Osteocyte (in vitro differentiated cells): ENCODE measurements around the gene CDH22. TPM values are rescaled to one million over a fixed set of nuclear protein-coding genes. Genes with fewer than 3 reads are reported as not detected.

ENCODE experiments used
- DNase-seq: peaks from one replicate; pipeline ENCODE4 v3.0.0; 2021; ENCODE audit warnings: mixed read lengths; ENCODE audit not compliant: unreplicated experiment; ENCODE audit errors: extremely low spot score
- H3K27ac Mint-ChIP-seq: one replicate; pipeline ENCODE4 v1.8.0; 2021; ENCODE audit warnings: mild to moderate bottlenecking, mixed read lengths; ENCODE audit not compliant: unreplicated experiment
- H3K27me3 Mint-ChIP-seq: one replicate; pipeline ENCODE4 v1.8.0; 2021; ENCODE audit warnings: mixed read lengths; ENCODE audit not compliant: unreplicated experiment
- H3K36me3 Mint-ChIP-seq: one replicate; pipeline ENCODE4 v1.8.0; 2021; ENCODE audit warnings: mixed read lengths; ENCODE audit not compliant: unreplicated experiment
- H3K4me1 Mint-ChIP-seq: one replicate; pipeline ENCODE4 v1.8.0; 2021; ENCODE audit warnings: mixed read lengths; ENCODE audit not compliant: unreplicated experiment
- H3K4me3 Mint-ChIP-seq: one replicate; pipeline ENCODE4 v1.8.0; 2021; ENCODE audit warnings: mild to moderate bottlenecking, moderate library complexity, mixed read lengths; ENCODE audit not compliant: unreplicated experiment
- H3K9me3 Mint-ChIP-seq: one replicate; pipeline ENCODE4 v1.8.0; 2021; ENCODE audit warnings: mixed read lengths; ENCODE audit not compliant: unreplicated experiment
- CTCF ChIP-seq: fragments of 200-600 bp; sonication (generic); IDR thresholded peaks from 2 replicates; pipeline ENCODE4 v1.5.0; 2021; ENCODE audit warnings: antibody characterized with exemption, mild to moderate bottlenecking, moderate library complexity
- total RNA-seq: library from RNA; stranded (reverse); gene quantifications from 2 replicates; pipeline ENCODE4 v1.2.1, GENCODE V29; 2021

CDH22 gene
- total RNA-seq, 1 donor from 2014 or later: not detected

GRCh38 chr20:46334303-46334904 is 26.1 kb upstream of the CDH22 start:
- Mint-ChIP-seq H3K27me3 (peaks cover 30% of the 10 kb centered on the region), H3K4me1 (no peaks in the 10 kb centered on the region), H3K36me3 (no peaks in the 10 kb centered on the region), H3K4me3 (no peak overlapping the region), H3K27ac (no peak overlapping the region), H3K9me3 (no peaks in the 10 kb centered on the region)
- no peak for TF ChIP-seq CTCF
- no peak for DNase-seq

- no peak overlapping the region for H3K27ac Mint-ChIP-seq
- H3K4me3 Mint-ChIP-seq: no peak overlapping the region
- H3K9me3 Mint-ChIP-seq: no peaks in the 10 kb centered on the region
- peaks cover 21% of the 10 kb centered on the region for H3K27me3 Mint-ChIP-seq
- no peak for TF ChIP-seq CTCF
- H3K4me1 Mint-ChIP-seq: no peaks in the 10 kb centered on the region
- no peaks in the 10 kb centered on the region for H3K36me3 Mint-ChIP-seq
- no peak for DNase-seq
Observed at GRCh38 chr20:46333161-46333991, 25.1 kb upstream of the CDH22 start.

- Mint-ChIP-seq H3K36me3 (no peaks in the 10 kb centered on the region), H3K27me3 (peaks cover 21% of the 10 kb centered on the region), H3K27ac (no peak overlapping the region), H3K9me3 (no peaks in the 10 kb centered on the region), H3K4me1 (no peaks in the 10 kb centered on the region), H3K4me3 (no peak overlapping the region)
- TF ChIP-seq CTCF: no peak
- no peak for DNase-seq
Observed at GRCh38 chr20:46332373-46333160, 24.3 kb upstream of the CDH22 start.

GRCh38 chr20:46331611-46332361 is 23.5 kb upstream of the CDH22 start:
- DNase-seq: no peak
- no peak overlapping the region for H3K4me3 Mint-ChIP-seq
- peaks cover 21% of the 10 kb centered on the region for H3K27me3 Mint-ChIP-seq
- H3K36me3 Mint-ChIP-seq: no peaks in the 10 kb centered on the region
- H3K27ac Mint-ChIP-seq: no peak overlapping the region
- no peak for TF ChIP-seq CTCF
- no peaks in the 10 kb centered on the region for H3K4me1 Mint-ChIP-seq
- H3K9me3 Mint-ChIP-seq: no peaks in the 10 kb centered on the region
